ENCODE measurements around the gene SAFB. TPM values are rescaled to one million over a fixed set of nuclear protein-coding genes. Genes with fewer than 3 reads are reported as not detected.

The SAFB gene
- total and polyA plus RNA-seq, 2 donors: 63.3 to 69.3 TPM

DNA sequence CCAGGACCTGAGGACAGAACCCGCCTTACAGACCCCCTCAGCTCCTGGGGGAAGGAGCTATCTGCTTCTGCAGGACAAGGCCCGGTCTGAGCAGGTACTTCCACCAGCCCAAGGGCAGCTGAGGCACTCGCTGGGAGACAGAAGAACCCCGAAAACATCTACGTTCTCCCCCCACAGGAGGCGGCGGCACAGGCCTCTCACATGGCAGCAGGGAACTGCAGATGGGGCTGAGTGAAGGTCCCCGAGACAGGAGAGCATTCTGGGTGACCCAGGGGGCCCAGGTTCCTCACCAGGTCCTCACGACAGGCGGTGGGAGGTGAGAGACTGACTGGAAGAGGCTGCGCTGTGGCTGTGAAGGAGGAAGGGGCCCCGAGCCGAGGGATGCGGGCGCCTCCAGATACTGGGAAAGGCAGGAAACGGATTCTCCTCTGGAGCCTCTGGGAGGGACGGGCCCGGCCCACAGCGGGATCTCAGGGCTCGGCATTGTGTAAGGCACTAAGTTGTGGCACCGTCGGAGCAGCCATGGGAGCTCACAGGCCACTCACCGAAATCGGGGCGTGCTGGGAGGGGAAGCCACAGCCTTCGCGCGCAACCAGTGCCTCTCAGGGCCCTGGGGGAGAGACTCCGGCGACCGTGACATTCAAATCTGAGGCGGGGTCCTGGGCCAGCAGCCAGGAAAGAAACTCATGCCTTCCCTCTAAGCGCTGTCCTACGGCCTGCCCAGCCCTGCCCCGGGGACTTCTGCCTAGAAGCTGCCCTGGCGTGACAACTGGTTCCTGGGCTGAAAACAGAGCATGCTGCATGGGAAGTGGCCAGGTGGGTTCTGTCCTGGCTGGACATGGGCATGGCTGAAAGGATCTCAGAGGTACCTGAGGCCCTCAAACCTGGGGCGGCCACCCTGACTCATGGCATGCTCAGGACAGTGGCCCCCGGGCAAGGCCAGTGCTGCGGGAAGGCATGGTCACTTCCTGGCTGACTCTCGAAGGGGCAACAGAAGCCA is 81.2 kb downstream of the SAFB start:
- WGBS: 96% methylated on average over 40 of the region's 40 CpGs
- no peak overlapping the region for H3K27ac ChIP-seq (ENCODE audit: low read depth)
- H3K4me1 ChIP-seq (ENCODE audit: insufficient read depth): no peaks in the 10 kb centered on the region
- H3K36me3 ChIP-seq (ENCODE audit: insufficient read depth): peaks cover 7% of the 10 kb centered on the region
- no peak overlapping the region for H3K4me3 ChIP-seq (ENCODE audit: low read depth, low read length)
- no peak for DNase-seq (ENCODE audit: extremely low spot score)

DNA sequence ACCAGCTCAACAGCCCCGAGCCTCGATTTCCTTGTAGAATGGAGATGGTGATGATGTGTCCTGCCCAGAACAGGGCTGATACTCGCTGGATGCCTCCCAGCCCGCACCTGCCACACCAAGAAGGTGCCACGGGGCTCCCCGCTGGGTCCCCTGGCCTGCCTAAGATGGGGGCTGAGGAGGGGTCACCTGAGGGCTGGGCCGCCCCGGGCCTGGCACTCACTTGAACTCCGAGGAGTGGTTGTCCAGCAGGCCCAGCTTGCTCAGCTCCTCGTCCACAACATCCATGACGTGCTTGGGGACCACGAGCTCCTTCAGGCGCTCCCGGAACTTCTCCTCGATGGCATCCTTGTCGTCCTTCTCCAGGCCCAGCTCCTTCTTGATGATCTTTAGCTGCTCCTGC is 82.7 kb downstream of the SAFB start:
- H3K36me3 ChIP-seq (ENCODE audit: insufficient read depth): peaks cover 7% of the 10 kb centered on the region
- DNase-seq (ENCODE audit: extremely low spot score): no peak
- no peak overlapping the region for H3K27ac ChIP-seq (ENCODE audit: low read depth)
- WGBS: 92% methylated on average over 16 of the region's 16 CpGs
- H3K4me3 ChIP-seq (ENCODE audit: low read depth, low read length): no peak overlapping the region
- no peaks in the 10 kb centered on the region for H3K4me1 ChIP-seq (ENCODE audit: insufficient read depth)

DNA sequence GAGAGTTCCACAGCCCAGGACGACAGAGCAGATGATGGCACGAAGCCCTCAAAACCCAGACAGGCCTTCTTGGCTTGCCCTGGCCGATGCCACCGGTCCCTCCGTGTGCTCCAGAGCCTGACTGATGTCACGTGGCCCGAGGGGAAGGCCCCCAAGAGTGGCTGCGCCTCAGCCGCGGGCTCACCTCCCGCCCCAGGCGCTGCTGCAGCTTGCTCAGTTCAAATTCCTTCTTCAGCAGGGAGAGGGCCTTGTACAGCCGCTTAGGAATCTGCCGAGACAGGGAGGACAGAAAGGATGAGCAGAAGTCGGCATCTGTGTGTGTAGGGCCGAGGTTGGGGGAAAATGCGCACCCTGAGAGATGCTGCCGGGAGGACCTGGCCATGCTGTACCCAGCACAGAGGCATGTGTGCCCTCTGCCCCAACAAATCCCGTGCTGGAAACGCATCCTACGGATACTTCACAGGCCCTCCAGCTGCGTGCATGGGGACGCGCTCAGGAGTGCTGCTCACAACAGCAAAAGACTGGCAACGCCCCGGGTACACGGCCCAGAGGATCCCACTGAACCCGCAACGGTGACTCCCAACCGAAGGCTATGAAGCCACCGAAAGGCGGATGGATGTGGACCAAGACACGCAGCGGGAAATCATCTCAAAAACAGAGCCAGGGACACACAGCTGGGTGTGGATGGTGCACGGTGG is 84.1 kb downstream of the SAFB start:
- WGBS: 95% methylated on average over 35 of the region's 35 CpGs
- Histone ChIP-seq H3K27ac (ENCODE audit: low read depth) (no peak overlapping the region), H3K36me3 (ENCODE audit: insufficient read depth) (peaks cover 7% of the 10 kb centered on the region), H3K4me3 (ENCODE audit: low read depth, low read length) (no peak overlapping the region), H3K4me1 (ENCODE audit: insufficient read depth) (no peaks in the 10 kb centered on the region)
- no peak for DNase-seq (ENCODE audit: extremely low spot score)

DNA sequence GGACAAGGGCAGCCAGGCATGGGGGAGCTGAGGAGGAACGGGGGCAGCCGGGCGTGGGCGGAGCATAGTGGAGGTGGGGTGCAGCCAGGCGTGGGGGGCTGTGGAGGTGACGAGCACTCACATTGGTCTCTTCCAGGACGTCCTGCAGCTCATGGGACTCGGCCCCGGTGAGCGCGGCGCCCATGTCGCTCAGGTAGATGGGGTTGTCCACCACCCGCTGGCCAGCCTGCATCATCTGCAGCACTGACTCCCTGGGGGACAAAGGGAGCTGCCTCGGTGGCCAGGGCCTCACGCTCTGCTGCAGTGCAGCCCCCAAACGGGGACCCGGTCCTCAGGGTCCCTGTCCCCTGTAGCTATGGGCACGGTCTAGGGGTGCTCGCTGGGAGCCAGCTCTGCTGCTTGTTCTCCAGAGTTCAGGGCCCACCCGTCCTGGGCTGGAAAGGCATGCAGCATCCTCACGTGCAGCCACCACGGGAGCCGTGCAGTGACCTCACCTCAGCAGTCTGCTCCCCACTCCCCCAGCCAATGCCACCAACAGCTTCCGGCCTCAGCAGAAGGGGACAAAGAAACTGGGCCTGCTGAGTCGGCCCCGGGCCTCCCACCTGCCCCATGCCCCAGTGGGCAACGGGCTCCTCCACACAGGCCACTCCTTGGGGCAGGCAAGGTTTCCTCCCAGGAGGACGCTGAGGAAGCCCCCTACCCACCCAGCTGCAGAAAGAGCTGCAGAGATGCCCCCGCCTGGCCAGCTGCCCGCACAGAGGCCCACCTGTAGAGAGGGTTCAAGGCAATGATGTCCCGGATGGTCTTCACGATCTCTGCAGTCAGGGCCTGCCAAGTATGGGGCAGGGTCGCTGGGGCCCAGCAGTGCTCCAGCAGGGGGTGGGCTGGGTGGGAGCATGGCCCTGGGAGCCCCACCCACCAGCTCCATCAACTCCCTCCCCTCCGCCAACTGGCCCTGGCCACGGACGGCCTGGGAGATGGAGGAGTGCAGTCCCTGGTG is 85.0 kb downstream of the SAFB start:
- H3K4me1 ChIP-seq (ENCODE audit: insufficient read depth): no peaks in the 10 kb centered on the region
- WGBS: 92% methylated on average over 37 of the region's 37 CpGs
- H3K4me3 ChIP-seq (ENCODE audit: low read depth, low read length): no peak overlapping the region
- H3K36me3 ChIP-seq (ENCODE audit: insufficient read depth): peaks cover 7% of the 10 kb centered on the region
- DNase-seq (ENCODE audit: extremely low spot score): no peak
- no peak overlapping the region for H3K27ac ChIP-seq (ENCODE audit: low read depth)

DNA sequence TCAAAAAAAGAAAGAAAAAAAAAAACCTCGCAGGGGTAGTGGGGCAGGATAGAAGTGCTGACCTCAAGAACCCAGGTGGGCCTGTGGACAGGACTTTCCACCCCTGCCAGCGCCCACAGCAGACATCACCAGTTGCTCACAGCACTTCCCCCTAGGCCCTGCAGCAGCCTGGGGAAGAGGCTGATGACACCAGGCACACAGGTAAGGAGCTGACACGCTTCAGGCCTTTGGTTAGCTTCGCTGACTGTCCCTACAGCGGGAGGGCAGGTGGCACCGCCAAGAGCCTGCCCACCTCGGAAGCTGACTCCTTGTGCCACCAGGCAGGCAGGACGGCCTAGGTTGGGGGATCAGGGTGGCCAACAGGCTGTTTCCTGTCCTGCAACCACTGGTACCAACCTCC is 88.1 kb downstream of the SAFB start:
- DNase-seq (ENCODE audit: extremely low spot score): no peak
- H3K36me3 ChIP-seq (ENCODE audit: insufficient read depth): peaks cover 2% of the 10 kb centered on the region
- WGBS: 96% methylated on average over 8 of the region's 8 CpGs
- no peak overlapping the region for H3K27ac ChIP-seq (ENCODE audit: low read depth)
- no peaks in the 10 kb centered on the region for H3K4me1 ChIP-seq (ENCODE audit: insufficient read depth)
- no peak overlapping the region for H3K4me3 ChIP-seq (ENCODE audit: low read depth, low read length)

DNA sequence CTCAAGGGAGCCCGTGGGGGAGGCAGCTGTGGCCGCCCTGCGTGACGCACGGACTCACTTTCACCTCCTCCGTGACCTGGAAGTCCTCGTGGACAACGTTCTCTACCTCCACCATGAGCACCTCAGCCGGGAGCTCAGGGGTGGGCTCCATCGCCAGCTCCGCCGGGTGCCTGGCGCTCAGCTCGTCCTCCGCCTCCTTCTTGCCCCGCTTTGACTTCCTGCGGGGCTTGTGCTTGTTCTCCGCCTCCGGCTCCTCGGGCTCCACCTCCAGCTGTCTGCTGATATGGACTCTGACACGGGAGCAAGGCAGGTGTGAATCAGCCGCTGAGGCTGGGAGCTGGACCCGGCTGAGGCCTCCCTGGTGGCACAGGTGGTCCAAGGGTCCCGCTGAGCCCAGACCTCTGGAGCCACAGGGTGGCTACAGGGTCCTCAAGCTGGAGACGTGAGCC is 88.9 kb downstream of the SAFB start:
- 91% methylated on average over 25 of the region's 25 CpGs for WGBS
- H3K4me1 ChIP-seq (ENCODE audit: insufficient read depth): no peaks in the 10 kb centered on the region
- H3K27ac ChIP-seq (ENCODE audit: low read depth): no peak overlapping the region
- H3K36me3 ChIP-seq (ENCODE audit: insufficient read depth): peaks cover 2% of the 10 kb centered on the region
- DNase-seq (ENCODE audit: extremely low spot score): no peak
- no peak overlapping the region for H3K4me3 ChIP-seq (ENCODE audit: low read depth, low read length)

DNA sequence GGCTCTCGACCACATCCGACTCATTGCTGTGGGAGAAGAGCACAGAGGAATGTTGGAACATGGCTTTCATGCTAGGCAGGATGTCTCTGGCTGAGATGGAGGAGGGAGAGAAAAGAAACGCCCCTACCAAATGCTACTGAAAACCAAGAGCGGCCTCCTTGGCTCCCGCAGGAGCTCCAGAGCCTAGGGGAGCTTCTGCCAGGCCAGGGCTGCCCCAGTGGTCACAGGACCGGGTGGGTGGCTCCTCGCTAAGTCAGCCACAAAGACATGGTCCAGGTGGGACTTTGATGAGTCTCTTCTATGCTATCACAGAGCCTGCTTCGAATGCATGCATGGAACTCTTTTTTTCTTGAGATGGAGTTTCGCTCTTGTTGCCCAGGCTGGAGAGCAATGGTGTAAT is 90.3 kb downstream of the SAFB start:
- no peak for DNase-seq (ENCODE audit: extremely low spot score)
- Histone ChIP-seq H3K36me3 (ENCODE audit: insufficient read depth) (peaks cover 2% of the 10 kb centered on the region), H3K4me1 (ENCODE audit: insufficient read depth) (no peaks in the 10 kb centered on the region), H3K4me3 (ENCODE audit: low read depth, low read length) (no peak overlapping the region), H3K27ac (ENCODE audit: low read depth) (no peak overlapping the region)
- 94% methylated on average over 9 of the region's 9 CpGs for WGBS

DNA sequence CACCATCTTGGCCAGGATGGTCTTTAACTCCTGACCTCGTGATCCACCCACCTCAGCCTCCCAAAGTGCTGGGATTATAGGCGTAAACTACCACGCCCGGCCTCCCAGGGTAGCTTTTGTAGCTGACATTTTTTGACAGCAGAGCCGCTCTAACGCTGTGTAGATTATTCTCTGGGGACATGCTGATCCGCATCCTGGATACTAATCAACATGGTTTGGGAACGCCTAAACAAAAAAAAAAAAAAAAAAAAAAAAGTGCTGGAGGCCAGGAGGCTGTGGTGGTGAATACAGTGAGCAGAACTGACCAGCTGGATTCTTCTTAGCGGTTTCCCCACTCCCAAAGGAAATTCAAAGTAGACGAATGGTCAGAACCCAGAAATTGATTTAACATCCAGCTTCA is 91.9 kb downstream of the SAFB start:
- Histone ChIP-seq H3K4me3 (ENCODE audit: low read depth, low read length) (no peak overlapping the region), H3K36me3 (ENCODE audit: insufficient read depth) (peaks cover 2% of the 10 kb centered on the region), H3K4me1 (ENCODE audit: insufficient read depth) (peaks cover 3% of the 10 kb centered on the region), H3K27ac (ENCODE audit: low read depth) (no peak overlapping the region)
- no peak for DNase-seq (ENCODE audit: extremely low spot score)
- WGBS: 86% methylated on average over 10 of the region's 10 CpGs

DNA sequence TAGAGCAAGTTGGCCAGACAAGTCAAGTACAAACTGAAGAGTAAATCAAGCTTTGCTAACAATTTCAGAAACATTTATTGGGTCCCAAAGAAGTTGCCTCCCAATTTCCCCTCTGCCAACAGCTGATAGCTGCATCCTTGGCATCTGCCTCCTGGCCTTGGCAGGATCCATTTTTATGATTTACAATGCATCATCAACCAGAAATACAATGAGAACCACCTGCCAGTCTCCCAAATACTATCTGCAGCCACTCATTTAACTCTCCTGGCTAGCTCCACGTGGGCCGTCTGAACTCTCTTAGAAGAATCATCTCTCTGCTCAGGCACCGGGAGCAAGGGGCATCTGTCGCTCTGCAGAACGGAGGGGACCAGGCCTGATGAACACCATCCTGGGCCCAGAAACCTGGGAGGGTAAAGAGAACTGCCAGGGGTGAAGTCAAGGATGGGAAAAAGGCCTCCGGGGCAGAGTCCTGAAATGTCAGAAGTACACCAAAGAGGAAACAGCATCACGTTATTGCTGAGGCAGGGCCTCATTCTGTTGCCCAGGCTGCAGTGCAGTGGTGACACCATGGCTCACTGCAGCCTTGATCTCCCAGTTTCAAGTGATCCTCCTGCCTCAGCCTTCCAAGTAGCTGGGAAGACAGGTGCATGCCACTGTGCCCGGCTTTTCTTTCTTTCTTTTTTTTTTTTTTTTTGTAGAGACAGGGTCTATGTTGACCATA is 94.5 kb downstream of the SAFB start:
- Histone ChIP-seq H3K36me3 (ENCODE audit: insufficient read depth) (no peaks in the 10 kb centered on the region), H3K4me1 (ENCODE audit: insufficient read depth) (peaks cover 3% of the 10 kb centered on the region), H3K27ac (ENCODE audit: low read depth) (no peak overlapping the region), H3K4me3 (ENCODE audit: low read depth, low read length) (no peak overlapping the region)
- DNase-seq (ENCODE audit: extremely low spot score): no peak
- 86% methylated on average over 8 of the region's 8 CpGs for WGBS

Small RNA genes within 50 kb of the gene (small RNA-seq; reads per million reads assigned to genes)
- not detected for gene SNRPEP4

Other genes starting within 250 kb of the SAFB start
- not detected for gene ZNRF4, start 167.7 kb upstream of the SAFB start, total RNA-seq
- not detected for gene ZNRF4, start 167.7 kb upstream of the SAFB start, polyA plus RNA-seq
- 1.6 TPM for gene TINCR, start 55.1 kb upstream of the SAFB start, total RNA-seq
- 0.85 TPM for gene TINCR, start 55.1 kb upstream of the SAFB start, polyA plus RNA-seq
- 47.9 TPM for gene SAFB2, start 307 bp upstream of the SAFB start, total RNA-seq
- gene SAFB2, start 307 bp upstream of the SAFB start, polyA plus RNA-seq: 53.5 TPM
- 18.8 TPM for gene MICOS13, start 57.4 kb downstream of the SAFB start, total RNA-seq
- gene MICOS13, start 57.4 kb downstream of the SAFB start, polyA plus RNA-seq: 98.4 TPM
- 3.6 TPM for gene HSD11B1L, start 57.9 kb downstream of the SAFB start, total RNA-seq
- gene HSD11B1L, start 57.9 kb downstream of the SAFB start, polyA plus RNA-seq: 17.5 TPM
- gene RPL36, start 67.2 kb downstream of the SAFB start, total RNA-seq: 287 TPM
- 1,053 TPM for gene RPL36, start 67.2 kb downstream of the SAFB start, polyA plus RNA-seq
- 21.7 TPM for gene LONP1, start 97.1 kb downstream of the SAFB start, total RNA-seq
- gene LONP1, start 97.1 kb downstream of the SAFB start, polyA plus RNA-seq: 58.9 TPM
- gene CATSPERD, start 97.6 kb downstream of the SAFB start, total RNA-seq: not detected
- gene CATSPERD, start 97.6 kb downstream of the SAFB start, polyA plus RNA-seq: not detected
- 0.48 TPM for gene PRR22, start 161.7 kb downstream of the SAFB start, total RNA-seq
- 2.3 TPM for gene PRR22, start 161.7 kb downstream of the SAFB start, polyA plus RNA-seq
- gene DUS3L, start 168.1 kb downstream of the SAFB start, total RNA-seq: 9.6 TPM
- gene DUS3L, start 168.1 kb downstream of the SAFB start, polyA plus RNA-seq: 32.8 TPM
- 2.5 TPM for gene NRTN, start 182.0 kb downstream of the SAFB start, total RNA-seq
- 9.8 TPM for gene NRTN, start 182.0 kb downstream of the SAFB start, polyA plus RNA-seq
- gene FUT6, start 216.6 kb downstream of the SAFB start, total RNA-seq: not detected
- 0.03 TPM for gene FUT6, start 216.6 kb downstream of the SAFB start, polyA plus RNA-seq
- 0.63 TPM for gene FUT3, start 228.4 kb downstream of the SAFB start, total RNA-seq
- gene FUT3, start 228.4 kb downstream of the SAFB start, polyA plus RNA-seq: 0.29 TPM
- not detected for gene FUT5, start 247.5 kb downstream of the SAFB start, total RNA-seq
- not detected for gene FUT5, start 247.5 kb downstream of the SAFB start, polyA plus RNA-seq